ENCODE results near the gene CHST15. TPM values are rescaled to one million over a fixed set of nuclear protein-coding genes. Genes with fewer than 3 reads are reported as not detected.

The CHST15 gene
- total and polyA plus RNA-seq, 2 of the 8 experiments (the other 6 are each of a cell fraction or from before 2014, with no cell fraction given) = 8.8 to 9.1 TPM

DNA sequence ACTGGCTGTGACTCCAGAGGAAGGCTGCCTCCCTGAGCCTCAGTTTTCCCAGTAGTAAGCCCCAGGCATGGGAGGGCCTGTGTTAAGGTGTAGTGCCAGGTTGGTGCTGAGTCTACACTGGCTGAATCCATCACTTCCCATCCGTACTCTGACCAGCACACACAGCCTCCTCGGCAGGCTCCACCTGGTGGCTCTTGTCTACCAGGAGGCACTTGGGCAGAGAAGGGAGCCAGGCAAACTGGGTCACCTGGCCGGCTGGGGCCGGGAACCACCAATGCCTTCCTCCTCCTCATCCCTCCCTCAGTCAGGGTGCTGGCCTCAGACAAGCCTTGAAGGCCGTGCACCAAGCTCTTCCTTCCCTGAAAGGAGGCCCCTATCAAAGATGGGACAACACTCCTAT lies 75.7 kb downstream of the CHST15 start:
- peak overlapping the region; percentile 43 for H3K18ac ChIP-seq (ENCODE audit: extremely low read depth, low read length)
- no peaks in the 10 kb centered on the region for H4K20me1 ChIP-seq (replicated peaks in 1 of 2; ENCODE audit: control insufficient read depth in 1 of 2, insufficient read depth in 2 of 2, low read length in 2 of 2)
- H2BK5ac ChIP-seq (ENCODE audit: low read depth, low read length) = peak overlapping the region; percentile 52; the same call in 1 of the 2 replicates
- peaks cover 4% of the 10 kb centered on the region; the same call in 1 of the 2 replicates for H3K23me2 ChIP-seq (ENCODE audit: low read depth, low read length)
- peak overlapping the region; percentile 78; the same call in 1 of the 2 replicates for H2AK5ac ChIP-seq (ENCODE audit: low read depth, low read length)
- FAIRE-seq (no peak), DNase-seq (ENCODE audit: low read depth in 1 of 2, low spot score in 2 of 2) (no peak)
- no peak overlapping the region for H2AFZ ChIP-seq (ENCODE audit: low read length)
- ChIA-PET CTCF (ENCODE audit: partially characterized antibody) (interaction anchor here (0.9 to 4.4 kb wide), 3 partner anchors 9 to 48 kb away, joined by 3 to 20 read pairs (median 4); no protein-coding TSS in a partner anchor), POLR2A (ENCODE audit: partially characterized antibody) (interaction anchor here (1.2 kb wide), 1 partner anchor 23 kb away, joined by 3 read pairs; no protein-coding TSS in a partner anchor)
- no peak overlapping the region for H3K56ac ChIP-seq (replicated peaks; ENCODE audit: insufficient read length, low read depth, low read length)
- no peak overlapping the region for H3K27ac ChIP-seq (ENCODE audit: low read depth, low read length)
- peak overlapping the region; percentile 86; the same call in 1 of the 2 replicates for H2BK20ac ChIP-seq (ENCODE audit: low read length)
- H3K9me3 ChIP-seq (ENCODE audit: insufficient read depth in 2 of 2, low read depth in 1 of 2, low read length in 1 of 2) = 0 out of 4 replicates have a peak, but pooled peaks cover 0 to 2% of the 10 kb centered on the region in 2 experiments
- peak in 1 of 2 experiments; percentile 12; a peak in 1 of 4 replicates for TF ChIP-seq RAD21 (IDR thresholded peaks at IDR 0.05 in 1 of 2, conservative IDR thresholded peaks at IDR 0.05 in 1 of 2; ENCODE audit: low read depth in 2 of 2, low read length in 2 of 2)
- TF ChIP-seq, protein P1, sequence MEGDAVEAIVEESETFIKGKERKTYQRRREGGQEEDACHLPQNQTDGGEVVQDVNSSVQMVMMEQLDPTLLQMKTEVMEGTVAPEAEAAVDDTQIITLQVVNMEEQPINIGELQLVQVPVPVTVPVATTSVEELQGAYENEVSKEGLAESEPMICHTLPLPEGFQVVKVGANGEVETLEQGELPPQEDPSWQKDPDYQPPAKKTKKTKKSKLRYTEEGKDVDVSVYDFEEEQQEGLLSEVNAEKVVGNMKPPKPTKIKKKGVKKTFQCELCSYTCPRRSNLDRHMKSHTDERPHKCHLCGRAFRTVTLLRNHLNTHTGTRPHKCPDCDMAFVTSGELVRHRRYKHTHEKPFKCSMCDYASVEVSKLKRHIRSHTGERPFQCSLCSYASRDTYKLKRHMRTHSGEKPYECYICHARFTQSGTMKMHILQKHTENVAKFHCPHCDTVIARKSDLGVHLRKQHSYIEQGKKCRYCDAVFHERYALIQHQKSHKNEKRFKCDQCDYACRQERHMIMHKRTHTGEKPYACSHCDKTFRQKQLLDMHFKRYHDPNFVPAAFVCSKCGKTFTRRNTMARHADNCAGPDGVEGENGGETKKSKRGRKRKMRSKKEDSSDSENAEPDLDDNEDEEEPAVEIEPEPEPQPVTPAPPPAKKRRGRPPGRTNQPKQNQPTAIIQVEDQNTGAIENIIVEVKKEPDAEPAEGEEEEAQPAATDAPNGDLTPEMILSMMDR (IDR thresholded peaks at IDR 0.05; ENCODE audit: control extremely low read depth in 1 of 3, insufficient read depth in 1 of 3, low read depth in 1 of 3, low read length in 3 of 3) = 0 out of 4 replicates have a peak, but pooled peaks of 1 of the 3 experiments have one; percentile 15
- TF ChIP-seq, protein P2, sequence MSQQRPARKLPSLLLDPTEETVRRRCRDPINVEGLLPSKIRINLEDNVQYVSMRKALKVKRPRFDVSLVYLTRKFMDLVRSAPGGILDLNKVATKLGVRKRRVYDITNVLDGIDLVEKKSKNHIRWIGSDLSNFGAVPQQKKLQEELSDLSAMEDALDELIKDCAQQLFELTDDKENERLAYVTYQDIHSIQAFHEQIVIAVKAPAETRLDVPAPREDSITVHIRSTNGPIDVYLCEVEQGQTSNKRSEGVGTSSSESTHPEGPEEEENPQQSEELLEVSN (IDR thresholded peaks at IDR 0.05) = no peak
- TF ChIP-seq POLR2A (IDR thresholded peaks at IDR 0.05; ENCODE audit: control extremely low read depth in 1 of 2, low read depth in 2 of 2, low read length in 2 of 2) = no peak
- no peak overlapping the region for H3K23ac ChIP-seq (ENCODE audit: insufficient read length)
- H3K9ac ChIP-seq (replicated peaks in 1 of 4; ENCODE audit: extremely low read depth in 1 of 4, low read depth in 3 of 4, low read length in 3 of 4) = no peak overlapping the region
- no peaks in the 10 kb centered on the region for H3K79me1 ChIP-seq (ENCODE audit: low read depth, low read length)
- no peak overlapping the region for H3K4ac ChIP-seq (replicated peaks; ENCODE audit: insufficient read length, low read depth, low read length)
- H3K4me1 ChIP-seq (replicated peaks in 1 of 4; ENCODE audit: control insufficient read depth in 3 of 4, insufficient read depth in 4 of 4, low read length in 3 of 4) = peaks cover 16 to 51% (median 32%) of the 10 kb centered on the region in 4 experiments
- no peak overlapping the region for H3K14ac ChIP-seq (ENCODE audit: insufficient read length)
- H3K4me2 ChIP-seq (ENCODE audit: insufficient read depth in 1 of 2, low read depth in 2 of 2, low read length in 2 of 2) = no peak overlapping the region
- H3K4me3 ChIP-seq (ENCODE audit: extremely low read depth in 1 of 4, insufficient read depth in 2 of 4, low read depth in 3 of 4, low read length in 4 of 4) = no peak overlapping the region
- peak overlapping the region; percentile 48; the same call in 1 of the 2 replicates for H2BK15ac ChIP-seq (ENCODE audit: low read length)
- no peak overlapping the region for H2BK120ac ChIP-seq (replicated peaks; ENCODE audit: low read depth, low read length)
- H4K8ac ChIP-seq (ENCODE audit: extremely low read depth, insufficient read depth, low read length) = no peak overlapping the region
- H3K36me3 ChIP-seq (ENCODE audit: control insufficient read depth in 2 of 4, insufficient read depth in 4 of 4, low read length in 3 of 4) = no peaks in the 10 kb centered on the region
- H4K5ac ChIP-seq (ENCODE audit: insufficient read length, low read depth, low read length) = no peak overlapping the region
- WGBS, 2 experiments (ENCODE audit: extremely low coverage in 1 of 2, insufficient coverage in 1 of 2, insufficient read length in 1 of 2, insufficient replicate concordance in 2 of 2, low coverage in 1 of 2, low lambda C conversion rate in 2 of 2, missing lambda C conversion rate in 1 of 2) = 85% methylated on average over 5 of the region's 5 CpGs; no CpG with 5 or more reads in 1 of the 2 experiments
- H4K91ac ChIP-seq (replicated peaks; ENCODE audit: insufficient read length, low read length) = peak overlapping the region; percentile 11
- no peaks in the 10 kb centered on the region for H3K79me2 ChIP-seq (ENCODE audit: control insufficient read depth in 1 of 2, insufficient read depth in 2 of 2, low read length in 2 of 2)
- H3K27me3 ChIP-seq (replicated peaks in 1 of 4; ENCODE audit: control insufficient read depth in 3 of 4, extremely low read depth in 1 of 4, insufficient read depth in 3 of 4, low read length in 3 of 4) = no peaks in the 10 kb centered on the region
- H2BK12ac ChIP-seq (ENCODE audit: low read depth, low read length) = 0 out of 2 replicates have a peak overlapping the region, but pooled peaks have one; percentile 29
